H1 (cell line): Measurements from ENCODE around the gene USHBP1. TPM values are rescaled to one million over a fixed set of nuclear protein-coding genes. Genes with fewer than 3 reads are reported as not detected.
A peak's percentile ranks its signal among the peaks of the same experiment; 100 is the strongest.

Experiments
- EGR1 ChIP-seq: IDR thresholded peaks from 2 replicates; pipeline ENCODE4 v1.6.1; 2011; ENCODE audit warnings: low read depth, low read length, borderline replicate concordance
- FOSL1 ChIP-seq: IDR thresholded peaks from 2 replicates; pipeline ENCODE4 v1.6.1; 2011; ENCODE audit warnings: mild to moderate bottlenecking, low read depth, low read length, moderate library complexity; ENCODE audit not compliant: insufficient read depth
- POLR2AphosphoS5 ChIP-seq: IDR thresholded peaks from 2 replicates; pipeline ENCODE4 v1.6.1; 2011; ENCODE audit warnings: low read depth, low read length
- SP1 ChIP-seq: IDR thresholded peaks from 2 replicates; pipeline ENCODE4 v1.6.1; 2011; ENCODE audit warnings: low read depth, low read length
- SP2 ChIP-seq: IDR thresholded peaks from 2 replicates; pipeline ENCODE4 v1.6.1; 2012; ENCODE audit warnings: mild to moderate bottlenecking, low read length, inconsistent platforms
- polyA plus RNA-seq, 7 experiments: library from polyadenylated mRNA; depleted of rRNA in 3 of 7; stranded (reverse) in 5 of 7; unstranded in 2 of 7; fragments of >200 nt in 5 of 7; fragments of 200-250 nt in 2 of 7; gene quantifications; 1 replicate in 5 of 7; 2 replicates in 1 of 7; 4 replicates in 1 of 7; pipeline versions ENCODE4 v1.2.1 to v1.2.3, GENCODE V29; 2011 to 2013; ENCODE audit warnings: missing spikeins in 2 of 7, mixed read lengths in 2 of 7
- total RNA-seq: library from RNA; stranded (reverse); fragmentation: NEBNext Ultra II Directional; extraction: Animal tissue kit (Norgen Biotek cat#: 25700); gene quantifications from 2 replicates; pipeline ENCODE4 v1.2.1, GENCODE V29; 2021

USHBP1 gene
- total and polyA plus RNA-seq, 2 of the 8 experiments (the other 6 are each of a cell fraction or from before 2014, with no cell fraction given) = 5.0 to 7.5 TPM

GRCh38 chr19:17294051-17294891, 29.7 kb upstream of the USHBP1 start (continued):
- TF ChIP-seq POLR2AphosphoS5 = 0 out of 2 replicates have a peak, but pooled peaks have one; percentile 24
- peak; percentile 74; the same call in 1 of the 2 replicates for TF ChIP-seq SP1
- no peak for TF ChIP-seq SP2
- TF ChIP-seq FOSL1 = no peak
- TF ChIP-seq EGR1 = peak; percentile 37; the same call in 1 of the 2 replicates
